ENCODE data around the gene CTCFL.

DNA sequence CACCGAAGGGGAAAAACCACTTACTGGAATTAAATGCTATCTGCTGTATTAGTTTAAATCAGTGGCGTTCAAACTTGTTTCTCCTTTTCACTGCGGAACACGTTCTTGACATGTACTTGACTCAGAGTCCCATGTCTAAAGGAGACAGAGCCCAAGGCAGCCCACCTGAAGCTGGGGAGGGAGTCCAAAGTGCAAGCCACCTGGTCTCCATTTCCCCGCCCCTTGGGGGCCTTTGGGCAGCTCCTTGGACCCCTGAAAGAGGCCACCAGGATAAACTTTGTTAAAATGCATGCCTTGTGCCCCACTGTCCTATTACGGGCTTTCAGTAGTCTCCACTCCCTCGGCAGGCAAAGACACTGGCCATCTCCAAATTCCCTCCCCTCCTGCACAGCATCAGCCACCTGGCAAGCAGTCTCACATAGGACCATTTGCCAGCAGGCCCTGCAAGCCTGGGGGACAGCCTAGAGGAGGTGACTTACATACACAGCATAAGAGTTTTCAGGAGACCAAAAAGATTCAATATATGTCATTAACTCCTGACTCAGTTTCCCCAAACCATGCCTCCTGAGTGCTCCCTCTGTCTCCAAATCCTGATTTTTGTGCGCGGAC is 42.6 kb upstream of the CTCFL start:
- no peak for TF ChIP-seq USF1 (IDR thresholded peaks at IDR 0.05)
- TF ChIP-seq EP300 (IDR thresholded peaks at IDR 0.05; ENCODE audit: borderline replicate concordance), result no peak
- no peak for TF ChIP-seq TEAD4 (IDR thresholded peaks at IDR 0.05)
- TF ChIP-seq, protein P1, sequence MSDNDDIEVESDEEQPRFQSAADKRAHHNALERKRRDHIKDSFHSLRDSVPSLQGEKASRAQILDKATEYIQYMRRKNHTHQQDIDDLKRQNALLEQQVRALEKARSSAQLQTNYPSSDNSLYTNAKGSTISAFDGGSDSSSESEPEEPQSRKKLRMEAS (IDR thresholded peaks at IDR 0.05), result no peak
- TF ChIP-seq TAF1 (IDR thresholded peaks at IDR 0.05; ENCODE audit: low read depth), result no peak
- no peak for TF ChIP-seq EGR1 (IDR thresholded peaks at IDR 0.05)
- TF ChIP-seq TCF12 (IDR thresholded peaks at IDR 0.05; ENCODE audit: low read depth), result no peak
